Ureter (tissue), 1 donor: ENCODE results near the gene GNRH2. TPM values are rescaled to one million over a fixed set of nuclear protein-coding genes. Genes with fewer than 3 reads are reported as not detected.

Experiments
- total RNA-seq: library from RNA; stranded (reverse); gene quantifications from one replicate; pipeline ENCODE4 v1.2.4, GENCODE V29; 2023
- donor health status: DM: yes; HTN: yes; CAD: no.

The GNRH2 gene
- total RNA-seq, 1 donor from 2014 or later = 1.5 TPM

Other genes starting within 250 kb of the GNRH2 start
- 3.0 TPM for gene CPXM1, start 243.0 kb upstream of the GNRH2 start, total RNA-seq
- gene C20orf141, start 228.6 kb upstream of the GNRH2 start, total RNA-seq = not detected
- gene TMEM239, start 227.3 kb upstream of the GNRH2 start, total RNA-seq = not detected
- gene PCED1A, start 203.0 kb upstream of the GNRH2 start, total RNA-seq = 53.5 TPM
- 38.0 TPM for gene VPS16, start 202.9 kb upstream of the GNRH2 start, total RNA-seq
- gene PTPRA, start 170.1 kb upstream of the GNRH2 start, total RNA-seq = 79.5 TPM
- gene MRPS26, start 2.4 kb downstream of the GNRH2 start, total RNA-seq = 49.6 TPM
- not detected for gene OXT, start 28.0 kb downstream of the GNRH2 start, total RNA-seq
- gene AVP, start 41.1 kb downstream of the GNRH2 start, total RNA-seq = not detected
- 12.9 TPM for gene FASTKD5, start 116.2 kb downstream of the GNRH2 start, total RNA-seq
- 8.7 TPM for gene UBOX5, start 116.2 kb downstream of the GNRH2 start, total RNA-seq
- gene LZTS3, start 129.9 kb downstream of the GNRH2 start, total RNA-seq = 10.1 TPM
- 62.9 TPM for gene DDRGK1, start 161.1 kb downstream of the GNRH2 start, total RNA-seq
- gene ITPA, start 165.9 kb downstream of the GNRH2 start, total RNA-seq = 69.7 TPM
- 56.3 TPM for gene SLC4A11, start 195.6 kb downstream of the GNRH2 start, total RNA-seq